Liver (tissue), 9 donors: ENCODE data around the gene IGF2BP3. TPM values are rescaled to one million over a fixed set of nuclear protein-coding genes. Genes with fewer than 3 reads are reported as not detected.

Experiments
- DNase-seq: peaks from one replicate; pipeline ENCODE4 v3.0.0-alpha.2; 2017; ENCODE audit warnings: low spot score
- H3K27ac ChIP-seq, 2 donors: one replicate each; pipeline ENCODE4 v1.7.0; 2013; ENCODE audit warnings: inconsistent platforms in 2 of 2, low read length in 2 of 2, control low read depth in 1 of 2, low read depth in 1 of 2, mild to moderate bottlenecking in 1 of 2
- H3K27me3 ChIP-seq, 4 donors: one replicate each; pipeline versions ENCODE4 v1.6.1 to v1.7.0; 2013; ENCODE audit warnings: low read length in 3 of 4, inconsistent platforms in 1 of 4, mild to moderate bottlenecking in 1 of 4, moderate library complexity in 1 of 4; ENCODE audit not compliant: control insufficient read depth in 4 of 4, insufficient read depth in 4 of 4
- H3K36me3 ChIP-seq, 4 donors: one replicate each; pipeline versions ENCODE4 v1.6.1 to v1.7.0; 2013; ENCODE audit warnings: low read length in 3 of 4, mild to moderate bottlenecking in 3 of 4, low read depth in 1 of 4, moderate library complexity in 1 of 4; ENCODE audit not compliant: control insufficient read depth in 4 of 4, insufficient read depth in 3 of 4
- H3K4me1 ChIP-seq, 4 donors: one replicate each; pipeline versions ENCODE4 v1.6.1 to v1.7.0; 2013; ENCODE audit warnings: low read length in 3 of 4, mild to moderate bottlenecking in 3 of 4, moderate library complexity in 1 of 4; ENCODE audit not compliant: control insufficient read depth in 4 of 4, insufficient read depth in 4 of 4
- H3K4me3 ChIP-seq, 3 donors: one replicate each; pipeline versions ENCODE4 v1.6.1 to v1.7.0; 2013; ENCODE audit warnings: low read length in 3 of 3, control low read depth in 1 of 3, low read depth in 1 of 3, mild to moderate bottlenecking in 1 of 3
- H3K9ac ChIP-seq, 2 donors: one replicate each; pipeline ENCODE4 v1.7.0; 2013; ENCODE audit warnings: low read length in 2 of 2, mild to moderate bottlenecking in 2 of 2, moderate library complexity in 2 of 2, control low read depth in 1 of 2, low read depth in 1 of 2
- H3K9me3 ChIP-seq, 4 donors: one replicate each; pipeline versions ENCODE4 v1.6.1 to v1.7.0; 2013; ENCODE audit warnings: low read length in 3 of 4; ENCODE audit not compliant: control insufficient read depth in 4 of 4
- ATF3 ChIP-seq: IDR thresholded peaks from 2 replicates; pipeline ENCODE4 v1.6.1; 2016; ENCODE audit warnings: antibody characterized with exemption
- CTCF ChIP-seq: fragments of 150-350 bp; IDR thresholded peaks from 2 replicates; pipeline ENCODE4 v1.5.1; 2017; ENCODE audit warnings: improper control_type of control experiment, low read depth, low read length; ENCODE audit not compliant: missing input control
- EGR1 ChIP-seq, 2 donors: IDR thresholded peaks; 2 replicates each; pipeline ENCODE4 v1.6.1; 2016 to 2018; ENCODE audit warnings: antibody characterized with exemption in 2 of 2, low read depth in 2 of 2
- FOXA1 ChIP-seq: IDR thresholded peaks from 2 replicates; pipeline ENCODE4 v1.6.1; 2016; ENCODE audit warnings: antibody characterized with exemption
- FOXA2 ChIP-seq: IDR thresholded peaks from 2 replicates; pipeline ENCODE4 v1.6.1; 2016; ENCODE audit warnings: antibody characterized with exemption
- GABPA ChIP-seq, 2 donors: IDR thresholded peaks in 1 of 2; conservative IDR thresholded peaks in 1 of 2; 2 replicates each; pipeline ENCODE4 v1.6.1; 2016; ENCODE audit warnings: antibody characterized with exemption in 2 of 2, mild to moderate bottlenecking in 1 of 2, moderate library complexity in 1 of 2
- HNF4A ChIP-seq, 2 donors: conservative IDR thresholded peaks; 2 replicates each; pipeline ENCODE4 v1.6.1; 2016; ENCODE audit warnings: antibody characterized with exemption in 2 of 2, mild to moderate bottlenecking in 2 of 2
- HNF4G ChIP-seq: IDR thresholded peaks from 2 replicates; pipeline ENCODE4 v1.6.1; 2016; ENCODE audit warnings: antibody characterized with exemption
- JUND ChIP-seq, 2 donors: IDR thresholded peaks; 2 replicates each; pipeline ENCODE4 v1.6.1; 2016; ENCODE audit warnings: antibody characterized with exemption in 2 of 2
- MAX ChIP-seq: IDR thresholded peaks from 2 replicates; pipeline ENCODE4 v1.6.1; 2016; ENCODE audit warnings: antibody characterized with exemption
- NR2F2 ChIP-seq: IDR thresholded peaks from 2 replicates; pipeline ENCODE4 v1.6.1; 2016; ENCODE audit warnings: antibody characterized with exemption
- RAD21 ChIP-seq, 2 donors: IDR thresholded peaks; 2 replicates each; pipeline ENCODE4 v1.6.1; 2016; ENCODE audit warnings: antibody characterized with exemption in 2 of 2, mild to moderate bottlenecking in 2 of 2
- RXRA ChIP-seq, 2 donors: IDR thresholded peaks; 2 replicates each; pipeline ENCODE4 v1.6.1; 2017 to 2018; ENCODE audit warnings: antibody characterized with exemption in 2 of 2, mild to moderate bottlenecking in 1 of 2
- SP1 ChIP-seq: IDR thresholded peaks from 2 replicates; pipeline ENCODE4 v1.6.1; 2018; ENCODE audit warnings: antibody characterized with exemption, mild to moderate bottlenecking
- TAF1 ChIP-seq: conservative IDR thresholded peaks from 2 replicates; pipeline ENCODE4 v1.6.1; 2016; ENCODE audit warnings: antibody characterized with exemption, mild to moderate bottlenecking
- YY1 ChIP-seq: IDR thresholded peaks from 2 replicates; pipeline ENCODE4 v1.6.1; 2016; ENCODE audit warnings: antibody characterized with exemption, mild to moderate bottlenecking
- WGBS: extraction: QIAGEN DNeasy Blood & Tissue Kit; methylation state at CpG from one replicate; pipeline ENCODE4 v1.1.7; 2013; 5-methylcytosine and 5-hydroxymethylcytosine counted together
- polyA plus RNA-seq, 2 donors: library from polyadenylated mRNA; stranded (reverse) in 1 of 2; unstranded in 1 of 2; fragments of 200-250 nt in 1 of 2; fragments of >200 nt in 1 of 2; fragmentation: Nextera tagmentation in 1 of 2; extraction: Ambion mirVana in 1 of 2; gene quantifications; one replicate each; pipeline versions ENCODE4 v1.2.1 to v1.2.3, GENCODE V29; 2013 to 2015
- total RNA-seq, 2 donors: library from RNA; depleted of rRNA; stranded (reverse); fragments of >200 nt; gene quantifications; one replicate each; pipeline ENCODE4 v1.2.3, GENCODE V29; 2014
- TF ChIP-seq, protein P1 (sequence below): IDR thresholded peaks from 2 replicates; pipeline ENCODE4 v1.6.1; 2016; ENCODE audit warnings: antibody characterized with exemption, mild to moderate bottlenecking
- donor health status: healthy.
- donor health status: healthy.
- donor health status: healthy.
- donor health status: healthy.
- donor health status: healthy.

IGF2BP3 gene
- total and polyA plus RNA-seq, 4 donors, result 0.17 to 28.4 (median 0.23) TPM; not detected in 1

DNA sequence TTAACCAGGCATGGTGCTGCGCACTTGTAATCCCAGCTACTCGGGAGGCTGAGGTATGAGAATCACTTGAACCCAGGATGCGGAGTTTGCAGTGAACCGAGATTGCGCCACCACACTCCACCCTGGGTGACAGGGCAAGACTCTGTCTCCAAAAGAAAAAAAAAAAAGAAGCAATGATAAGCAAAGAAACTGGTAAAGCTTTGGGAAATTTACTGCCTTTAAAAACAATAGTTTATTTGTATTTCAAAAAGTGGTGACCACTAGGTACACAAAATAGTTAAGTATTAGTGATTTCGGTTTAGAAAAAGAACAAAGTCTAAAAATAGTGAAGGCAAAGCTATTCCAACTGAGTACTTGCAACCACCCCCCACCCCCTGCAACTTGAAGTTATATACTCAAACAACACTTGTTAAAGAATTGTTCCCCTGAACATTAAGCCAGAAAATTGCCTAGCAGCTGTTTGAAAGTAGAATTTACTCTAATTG, 133.4 kb downstream of the IGF2BP3 start:
- no peak for DNase-seq
- no peak overlapping the region for H3K4me3 ChIP-seq
- no peaks in the 10 kb centered on the region for H3K36me3 ChIP-seq
- TF ChIP-seq HNF4A (conservative IDR thresholded peaks at IDR 0.05), result peak in 1 of 2 donors; percentile 26
- TF ChIP-seq HNF4G, result no peak
- no peak overlapping the region for H3K27ac ChIP-seq
- no peaks in the 10 kb centered on the region for H3K9me3 ChIP-seq
- no peak overlapping the region for H3K9ac ChIP-seq
- 54% methylated on average over 6 of the region's 6 CpGs for WGBS
- H3K27me3 ChIP-seq, result no peaks in the 10 kb centered on the region
- H3K4me1 ChIP-seq, result peaks cover 12 to 64% (median 52%) of the 10 kb centered on the region in 4 donors

GRCh38 chr7:23336086-23336485, 134.2 kb downstream of the IGF2BP3 start:
- Histone ChIP-seq H3K36me3 (no peaks in the 10 kb centered on the region), H3K9me3 (no peaks in the 10 kb centered on the region), H3K27me3 (no peaks in the 10 kb centered on the region), H3K9ac (no peak overlapping the region), H3K27ac (no peak overlapping the region), H3K4me3 (no peak overlapping the region), H3K4me1 (peaks cover 12 to 64% (median 52%) of the 10 kb centered on the region in 4 donors)
- 76% methylated on average over 3 of the region's 3 CpGs for WGBS
- TF ChIP-seq JUND (IDR thresholded peaks at IDR 0.05), result no peak
- TF ChIP-seq CTCF, result no peak
- no peak for TF ChIP-seq NR2F2
- no peak for TF ChIP-seq RAD21 (IDR thresholded peaks at IDR 0.05)
- no peak for TF ChIP-seq GABPA (IDR thresholded peaks at IDR 0.05 in 1 of 2, conservative IDR thresholded peaks at IDR 0.05 in 1 of 2)
- TF ChIP-seq ATF3, result no peak
- TF ChIP-seq EGR1 (IDR thresholded peaks at IDR 0.05; ENCODE audit: low read depth in 2 of 2), result no peak
- TF ChIP-seq HNF4G, result no peak
- no peak for TF ChIP-seq YY1
- no peak for TF ChIP-seq MAX
- no peak for TF ChIP-seq FOXA1
- DNase-seq, result no peak

DNA sequence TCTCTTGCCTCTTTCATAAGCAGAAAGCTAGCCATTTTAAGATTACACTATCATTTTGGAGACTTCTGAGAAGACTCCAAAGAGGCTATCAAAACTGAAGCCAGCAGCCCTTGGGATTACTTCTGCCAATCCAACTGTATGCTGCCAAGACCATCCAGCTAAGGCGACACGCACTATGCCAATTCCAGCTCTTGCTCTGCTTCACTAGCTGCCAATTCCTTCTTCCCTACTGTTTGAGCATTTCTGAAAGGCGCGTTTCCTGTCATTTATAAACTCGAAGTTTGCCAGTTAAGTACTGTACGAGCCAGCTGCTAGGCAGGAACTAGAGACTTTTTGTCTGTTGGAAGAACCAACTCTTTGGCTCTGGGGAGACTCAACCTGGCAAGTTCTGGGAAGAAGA, 134.7 kb downstream of the IGF2BP3 start:
- H3K9me3 ChIP-seq, result no peaks in the 10 kb centered on the region
- no peaks in the 10 kb centered on the region for H3K36me3 ChIP-seq
- H3K27me3 ChIP-seq, result no peaks in the 10 kb centered on the region
- H3K4me3 ChIP-seq, result no peak overlapping the region
- TF ChIP-seq, protein P1, sequence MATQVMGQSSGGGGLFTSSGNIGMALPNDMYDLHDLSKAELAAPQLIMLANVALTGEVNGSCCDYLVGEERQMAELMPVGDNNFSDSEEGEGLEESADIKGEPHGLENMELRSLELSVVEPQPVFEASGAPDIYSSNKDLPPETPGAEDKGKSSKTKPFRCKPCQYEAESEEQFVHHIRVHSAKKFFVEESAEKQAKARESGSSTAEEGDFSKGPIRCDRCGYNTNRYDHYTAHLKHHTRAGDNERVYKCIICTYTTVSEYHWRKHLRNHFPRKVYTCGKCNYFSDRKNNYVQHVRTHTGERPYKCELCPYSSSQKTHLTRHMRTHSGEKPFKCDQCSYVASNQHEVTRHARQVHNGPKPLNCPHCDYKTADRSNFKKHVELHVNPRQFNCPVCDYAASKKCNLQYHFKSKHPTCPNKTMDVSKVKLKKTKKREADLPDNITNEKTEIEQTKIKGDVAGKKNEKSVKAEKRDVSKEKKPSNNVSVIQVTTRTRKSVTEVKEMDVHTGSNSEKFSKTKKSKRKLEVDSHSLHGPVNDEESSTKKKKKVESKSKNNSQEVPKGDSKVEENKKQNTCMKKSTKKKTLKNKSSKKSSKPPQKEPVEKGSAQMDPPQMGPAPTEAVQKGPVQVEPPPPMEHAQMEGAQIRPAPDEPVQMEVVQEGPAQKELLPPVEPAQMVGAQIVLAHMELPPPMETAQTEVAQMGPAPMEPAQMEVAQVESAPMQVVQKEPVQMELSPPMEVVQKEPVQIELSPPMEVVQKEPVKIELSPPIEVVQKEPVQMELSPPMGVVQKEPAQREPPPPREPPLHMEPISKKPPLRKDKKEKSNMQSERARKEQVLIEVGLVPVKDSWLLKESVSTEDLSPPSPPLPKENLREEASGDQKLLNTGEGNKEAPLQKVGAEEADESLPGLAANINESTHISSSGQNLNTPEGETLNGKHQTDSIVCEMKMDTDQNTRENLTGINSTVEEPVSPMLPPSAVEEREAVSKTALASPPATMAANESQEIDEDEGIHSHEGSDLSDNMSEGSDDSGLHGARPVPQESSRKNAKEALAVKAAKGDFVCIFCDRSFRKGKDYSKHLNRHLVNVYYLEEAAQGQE, result no peak
- TF ChIP-seq NR2F2 (no peak), YY1 (no peak), JUND (IDR thresholded peaks at IDR 0.05) (no peak), TAF1 (no peak), GABPA (IDR thresholded peaks at IDR 0.05 in 1 of 2, conservative IDR thresholded peaks at IDR 0.05 in 1 of 2) (no peak), FOXA1 (no peak), ATF3 (no peak), CTCF (no peak), FOXA2 (no peak), EGR1 (IDR thresholded peaks at IDR 0.05; ENCODE audit: low read depth in 2 of 2) (no peak), HNF4G (no peak), SP1 (no peak), RXRA (IDR thresholded peaks at IDR 0.05) (no peak), MAX (no peak)
- 11% methylated on average over 6 of the region's 6 CpGs for WGBS
- H3K9ac ChIP-seq, result no peak overlapping the region
- no peak for DNase-seq
- H3K4me1 ChIP-seq, result peaks cover 12 to 64% (median 52%) of the 10 kb centered on the region in 4 donors
- H3K27ac ChIP-seq, result no peak overlapping the region
